ENCODE measurements around the gene OR52J3. TPM values are rescaled to one million over a fixed set of nuclear protein-coding genes. Genes with fewer than 3 reads are reported as not detected.

Gene OR52J3
- total RNA-seq, 1 experiment from 2014 or later, result not detected

- CTCF ChIA-PET, result no interaction called here
- no peak for DNase-seq
- TF ChIP-seq EZH2phosphoT487 (IDR thresholded peaks at IDR 0.05; ENCODE audit: borderline replicate concordance, low read length), result no peak
- no peak for TF ChIP-seq CTCF (conservative IDR thresholded peaks at IDR 0.05; ENCODE audit: low read depth, low read length)
- TF ChIP-seq EZH2 (IDR thresholded peaks at IDR 0.05; ENCODE audit: low read length, unreplicated experiment), result no peak
- ATAC-seq, result no peak
- Histone ChIP-seq H3K79me2 (ENCODE audit: low read length) (no peaks in the 10 kb centered on the region), H3K27ac (ENCODE audit: low read length) (no peak overlapping the region), H3F3A (ENCODE audit: low read length, unreplicated experiment) (no peaks in the 10 kb centered on the region), H3K27me3 (ENCODE audit: low read length) (no peaks in the 10 kb centered on the region), H3K4me2 (ENCODE audit: low read length) (no peak overlapping the region), H3K9me2 (replicated peaks; ENCODE audit: low read length) (no peaks in the 10 kb centered on the region), H4K20me1 (ENCODE audit: low read length) (no peaks in the 10 kb centered on the region), H3K4me3 (ENCODE audit: low read length) (no peak overlapping the region), H3K9ac (ENCODE audit: low read length) (no peak overlapping the region), H3K9me3 (ENCODE audit: low read length) (no peaks in the 10 kb centered on the region), H3K4me1 (ENCODE audit: insufficient read depth, low read length) (no peaks in the 10 kb centered on the region), H3K36me3 (ENCODE audit: low read depth, low read length) (no peaks in the 10 kb centered on the region), H2AFZ (ENCODE audit: low read length) (no peak overlapping the region)
- intact Hi-C loops (cut with micrococcal nuclease), result no loop called here
- POLR2A ChIA-PET (ENCODE audit: unreplicated experiment), result no interaction called here
- BruUV-seq (replicated peaks), result no TSS peak
Measured at GRCh38 chr11:5065027-5065426, 18.7 kb downstream of the OR52J3 start.

GRCh38 chr11:5069272-5069671 lies 22.9 kb downstream of the OR52J3 start, which contains the start of gene OR52E1:
TSS of gene OR52E1 (plus strand) at chr11:5069572.
- BruUV-seq (replicated peaks), result no TSS peak
- no peak for TF ChIP-seq EZH2phosphoT487 (IDR thresholded peaks at IDR 0.05; ENCODE audit: borderline replicate concordance, low read length)
- no peak for TF ChIP-seq CTCF (conservative IDR thresholded peaks at IDR 0.05; ENCODE audit: low read depth, low read length)
- TF ChIP-seq EZH2 (IDR thresholded peaks at IDR 0.05; ENCODE audit: low read length, unreplicated experiment), result no peak
- no peak within 1 kb of the TSS for H3K9ac ChIP-seq (ENCODE audit: low read length)
- no peaks in the 10 kb centered on the region for H3K27me3 ChIP-seq (ENCODE audit: low read length)
- no peaks in the 10 kb centered on the region for H3K36me3 ChIP-seq (ENCODE audit: low read depth, low read length)
- intact Hi-C loops (cut with micrococcal nuclease), result no loop called here
- H3K79me2 ChIP-seq (ENCODE audit: low read length), result no peaks in the 10 kb centered on the region
- POLR2A ChIA-PET (ENCODE audit: unreplicated experiment), result no interaction called here
- no peaks in the 10 kb centered on the region for H3F3A ChIP-seq (ENCODE audit: low read length, unreplicated experiment)
- H3K9me2 ChIP-seq (replicated peaks; ENCODE audit: low read length), result no peaks in the 10 kb centered on the region
- no peaks in the 10 kb centered on the region for H3K4me1 ChIP-seq (ENCODE audit: insufficient read depth, low read length)
- H4K20me1 ChIP-seq (ENCODE audit: low read length), result no peaks in the 10 kb centered on the region
- no peak within 1 kb of the TSS for H3K4me3 ChIP-seq (ENCODE audit: low read length)
- H2AFZ ChIP-seq (ENCODE audit: low read length), result no peak within 1 kb of the TSS
- no peak for DNase-seq
- H3K27ac ChIP-seq (ENCODE audit: low read length), result no peak within 1 kb of the TSS
- no peak for ATAC-seq
- H3K9me3 ChIP-seq (ENCODE audit: low read length), result no peaks in the 10 kb centered on the region
- no peak within 1 kb of the TSS for H3K4me2 ChIP-seq (ENCODE audit: low read length)
- CTCF ChIA-PET, result no interaction called here

GRCh38 chr11:5071799-5072198 lies 25.5 kb downstream of the OR52J3 start:
- no peak overlapping the region for H2AFZ ChIP-seq (ENCODE audit: low read length)
- no peak overlapping the region for H3K27ac ChIP-seq (ENCODE audit: low read length)
- no peak for TF ChIP-seq EZH2phosphoT487 (IDR thresholded peaks at IDR 0.05; ENCODE audit: borderline replicate concordance, low read length)
- TF ChIP-seq EZH2 (IDR thresholded peaks at IDR 0.05; ENCODE audit: low read length, unreplicated experiment), result no peak
- TF ChIP-seq CTCF (conservative IDR thresholded peaks at IDR 0.05; ENCODE audit: low read depth, low read length), result no peak
- ChIA-PET CTCF (no interaction called here), POLR2A (ENCODE audit: unreplicated experiment) (no interaction called here)
- DNase-seq, result no peak
- no peak overlapping the region for H3K4me3 ChIP-seq (ENCODE audit: low read length)
- H3K4me2 ChIP-seq (ENCODE audit: low read length), result no peak overlapping the region
- no peaks in the 10 kb centered on the region for H3K36me3 ChIP-seq (ENCODE audit: low read depth, low read length)
- H3K79me2 ChIP-seq (ENCODE audit: low read length), result no peaks in the 10 kb centered on the region
- no peak overlapping the region for H3K9ac ChIP-seq (ENCODE audit: low read length)
- no peaks in the 10 kb centered on the region for H4K20me1 ChIP-seq (ENCODE audit: low read length)
- H3K9me2 ChIP-seq (replicated peaks; ENCODE audit: low read length), result no peaks in the 10 kb centered on the region
- no TSS peak for BruUV-seq (replicated peaks)
- intact Hi-C loops (cut with micrococcal nuclease), result no loop called here
- no peak for ATAC-seq
- H3F3A ChIP-seq (ENCODE audit: low read length, unreplicated experiment), result no peaks in the 10 kb centered on the region
- H3K4me1 ChIP-seq (ENCODE audit: insufficient read depth, low read length), result no peaks in the 10 kb centered on the region
- H3K9me3 ChIP-seq (ENCODE audit: low read length), result no peaks in the 10 kb centered on the region
- H3K27me3 ChIP-seq (ENCODE audit: low read length), result no peaks in the 10 kb centered on the region
